ENCODE measurements around the gene CACNA1S.

The CACNA1S gene

GRCh38 chr1:201014816-201015200, 97.4 kb downstream of the CACNA1S start:
- no peak for DNase-seq (ENCODE audit: low read depth)
- TF ChIP-seq, protein P1, sequence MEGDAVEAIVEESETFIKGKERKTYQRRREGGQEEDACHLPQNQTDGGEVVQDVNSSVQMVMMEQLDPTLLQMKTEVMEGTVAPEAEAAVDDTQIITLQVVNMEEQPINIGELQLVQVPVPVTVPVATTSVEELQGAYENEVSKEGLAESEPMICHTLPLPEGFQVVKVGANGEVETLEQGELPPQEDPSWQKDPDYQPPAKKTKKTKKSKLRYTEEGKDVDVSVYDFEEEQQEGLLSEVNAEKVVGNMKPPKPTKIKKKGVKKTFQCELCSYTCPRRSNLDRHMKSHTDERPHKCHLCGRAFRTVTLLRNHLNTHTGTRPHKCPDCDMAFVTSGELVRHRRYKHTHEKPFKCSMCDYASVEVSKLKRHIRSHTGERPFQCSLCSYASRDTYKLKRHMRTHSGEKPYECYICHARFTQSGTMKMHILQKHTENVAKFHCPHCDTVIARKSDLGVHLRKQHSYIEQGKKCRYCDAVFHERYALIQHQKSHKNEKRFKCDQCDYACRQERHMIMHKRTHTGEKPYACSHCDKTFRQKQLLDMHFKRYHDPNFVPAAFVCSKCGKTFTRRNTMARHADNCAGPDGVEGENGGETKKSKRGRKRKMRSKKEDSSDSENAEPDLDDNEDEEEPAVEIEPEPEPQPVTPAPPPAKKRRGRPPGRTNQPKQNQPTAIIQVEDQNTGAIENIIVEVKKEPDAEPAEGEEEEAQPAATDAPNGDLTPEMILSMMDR (IDR thresholded peaks at IDR 0.05; ENCODE audit: low read depth, low read length, missing control alignments), result no peak
- H3K4me3 ChIP-seq (ENCODE audit: low read depth, low read length), result no peak overlapping the region

DNA sequence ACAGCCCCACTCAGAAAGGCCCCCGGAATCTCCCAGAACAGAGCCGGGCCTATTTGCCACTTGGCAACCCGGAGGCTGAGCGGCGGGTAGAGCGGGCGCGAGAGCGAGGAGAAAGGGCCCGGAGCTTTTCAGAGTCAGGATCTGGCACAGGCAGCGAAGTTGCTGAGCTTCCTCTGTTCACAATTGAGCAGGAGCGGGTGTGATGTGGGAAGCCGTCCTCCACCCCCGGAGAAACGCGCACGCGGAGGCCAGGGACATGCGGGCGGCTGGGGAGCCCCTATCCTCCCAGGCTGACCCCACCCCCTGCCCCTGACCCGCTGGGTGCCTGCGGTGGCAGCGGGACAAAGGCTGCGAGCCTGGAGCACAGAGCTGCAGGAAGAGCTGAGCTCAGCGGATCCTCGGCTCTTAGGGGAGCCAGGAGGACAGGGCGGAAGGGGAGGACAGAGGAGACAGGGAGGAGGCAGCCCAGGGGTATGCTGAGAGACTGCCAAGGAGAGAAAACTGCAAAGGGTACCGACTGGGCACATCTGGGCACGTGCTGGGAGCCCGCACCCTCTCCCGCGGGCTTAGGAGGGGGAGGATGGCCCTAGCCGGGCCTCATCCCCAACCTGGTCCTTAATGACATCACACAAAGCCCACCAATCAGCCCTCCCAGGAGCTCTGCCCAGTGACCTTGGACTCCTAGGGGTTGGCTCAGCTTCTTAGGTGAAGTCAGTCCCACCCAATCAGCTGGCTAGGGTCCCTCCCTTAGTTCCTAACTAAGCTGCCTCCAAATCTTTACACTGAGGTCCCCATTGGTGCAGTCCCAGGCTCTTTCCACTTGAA, 98.0 kb downstream of the CACNA1S start:
- TF ChIP-seq, protein P1 (IDR thresholded peaks at IDR 0.05; ENCODE audit: low read depth, low read length, missing control alignments), result no peak
- DNase-seq (ENCODE audit: low read depth), result no peak

GRCh38 chr1:201013031-201013485, 99.2 kb downstream of the CACNA1S start:
- TF ChIP-seq, protein P1 (IDR thresholded peaks at IDR 0.05; ENCODE audit: low read depth, low read length, missing control alignments), result no peak
- DNase-seq (ENCODE audit: low read depth), result no peak
- H3K4me3 ChIP-seq (ENCODE audit: low read depth, low read length), result no peak overlapping the region

More for the DNA sequence above, 98.0 kb downstream of the CACNA1S start:
- no peak overlapping the region for H3K4me3 ChIP-seq (ENCODE audit: low read depth, low read length)

DNA sequence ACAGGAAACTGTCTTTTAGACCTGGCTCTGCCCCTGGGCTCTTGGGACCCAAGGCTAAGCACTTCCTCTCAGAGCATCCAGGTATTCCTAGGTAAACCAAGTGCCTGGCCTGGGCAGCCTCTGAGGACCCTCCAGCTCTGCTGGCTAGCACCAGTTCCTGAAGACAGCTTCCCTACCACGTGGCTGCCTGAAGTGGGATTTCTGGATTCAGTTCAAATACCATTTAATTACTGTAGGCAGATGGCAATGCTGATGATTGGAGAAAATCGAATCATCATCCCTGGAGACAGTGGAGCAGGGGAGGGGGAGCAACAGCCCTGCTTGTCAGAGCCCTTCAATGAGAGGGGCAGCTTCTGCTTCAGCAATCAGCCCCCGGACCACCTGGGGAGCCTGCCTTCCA, 100.6 kb downstream of the CACNA1S start:
- DNase-seq (ENCODE audit: low read depth), result no peak
- TF ChIP-seq, protein P1 (IDR thresholded peaks at IDR 0.05; ENCODE audit: low read depth, low read length, missing control alignments), result no peak
- no peak overlapping the region for H3K4me3 ChIP-seq (ENCODE audit: low read depth, low read length)

DNA sequence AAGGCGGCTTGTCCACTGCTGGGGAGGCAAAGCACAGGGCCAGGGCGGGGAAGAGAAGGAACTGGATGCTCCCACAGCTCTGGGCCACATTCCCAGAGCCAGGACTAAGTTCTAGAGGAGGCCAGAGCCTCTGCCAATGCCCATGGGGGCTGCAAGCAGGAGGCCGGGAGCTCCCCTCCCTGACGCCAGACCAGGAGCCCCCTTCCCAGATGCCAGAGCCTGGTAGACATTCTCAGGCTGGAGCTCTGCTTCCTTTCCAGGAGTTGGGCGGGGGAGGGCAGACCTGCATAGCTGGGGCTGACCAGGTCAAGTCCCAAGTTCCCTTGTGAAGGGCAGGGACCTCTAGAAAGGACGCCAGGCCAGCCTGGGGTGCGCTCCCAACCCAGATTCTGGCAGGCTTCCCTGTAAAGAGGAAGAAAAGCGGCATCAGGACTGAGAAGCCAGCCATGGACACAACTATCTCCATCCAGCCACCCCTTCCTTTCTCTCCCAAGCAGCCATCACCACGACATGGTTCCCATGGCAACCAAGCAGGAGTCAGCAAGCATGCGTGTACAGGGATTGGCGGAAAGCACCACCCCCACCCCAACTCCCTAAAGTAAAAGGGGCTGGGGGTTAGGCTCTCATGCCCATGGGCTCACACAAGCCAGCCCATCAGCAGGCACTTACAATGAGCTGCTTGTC, 102.1 kb downstream of the CACNA1S start:
- DNase-seq (ENCODE audit: low read depth), result no peak
- H3K4me3 ChIP-seq (ENCODE audit: low read depth, low read length), result no peak overlapping the region
- TF ChIP-seq, protein P1 (IDR thresholded peaks at IDR 0.05; ENCODE audit: low read depth, low read length, missing control alignments), result no peak

DNA sequence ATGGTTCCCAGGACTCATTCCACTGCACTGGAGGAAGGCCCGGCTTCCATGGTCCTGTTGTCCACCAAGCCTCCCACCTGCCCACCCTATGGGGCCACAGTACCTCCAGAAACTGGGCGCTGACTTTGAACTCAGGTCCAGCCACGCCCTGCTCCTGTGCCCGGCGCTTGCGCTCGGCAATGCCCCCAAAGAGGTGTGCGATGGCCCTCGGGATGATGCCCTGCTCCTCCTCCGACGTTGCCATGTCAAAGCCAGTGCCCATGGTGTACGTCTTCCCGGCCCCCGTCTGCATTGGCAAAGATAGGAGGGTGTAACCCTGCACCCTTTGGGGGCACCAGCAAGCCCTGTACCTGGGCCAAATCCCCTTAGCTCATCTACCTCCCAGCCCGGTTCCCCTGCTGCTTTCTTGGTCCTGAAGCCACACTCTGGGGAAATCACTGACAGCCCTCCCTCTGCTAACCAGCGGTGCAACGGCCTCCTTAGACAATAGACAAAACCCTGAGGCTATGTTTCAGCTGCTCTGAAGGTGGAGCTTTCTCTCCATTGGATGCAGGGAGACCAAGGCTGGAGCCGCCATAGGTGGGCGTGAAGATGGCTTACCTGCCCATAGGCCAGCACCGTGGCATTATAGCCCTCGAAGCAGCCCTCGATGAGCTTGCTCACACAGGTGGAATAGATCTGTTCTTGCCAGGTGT, 103.4 kb downstream of the CACNA1S start:
- DNase-seq (ENCODE audit: low read depth), result no peak
- no peak overlapping the region for H3K4me3 ChIP-seq (ENCODE audit: low read depth, low read length)
- TF ChIP-seq, protein P1 (IDR thresholded peaks at IDR 0.05; ENCODE audit: low read depth, low read length, missing control alignments), result no peak

Data from GM12864 (cell line).